ENCODE data around the gene RAD18. TPM values are rescaled to one million over a fixed set of nuclear protein-coding genes. Genes with fewer than 3 reads are reported as not detected.

Gene RAD18
- total and polyA plus RNA-seq, 8 donors, result 10.2 to 16.8 (median 13.1) TPM

DNA sequence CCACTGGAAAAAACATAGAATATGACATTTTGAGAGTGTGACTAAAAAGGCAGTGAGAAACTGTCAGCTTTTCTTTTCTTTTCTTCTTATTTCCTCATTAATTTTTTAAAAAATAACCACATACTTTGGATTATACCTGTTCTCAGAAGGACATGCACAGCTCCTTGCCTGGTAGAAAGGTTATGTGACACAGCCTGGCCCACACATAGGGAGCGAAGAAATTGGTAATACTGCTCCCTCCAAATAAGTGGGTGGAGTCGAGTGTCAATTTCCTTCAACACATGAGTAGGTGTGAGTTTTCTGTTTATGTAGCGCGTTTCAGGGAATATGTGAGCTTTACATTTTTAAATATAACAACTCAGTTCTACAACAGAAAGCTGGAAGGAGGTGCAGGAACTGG lies 28.9 kb upstream of the RAD18 start:
- Histone ChIP-seq H3K4me3 (no peak overlapping the region), H3K36me3 (no peaks in the 10 kb centered on the region), H3K27me3 (no peaks in the 10 kb centered on the region), H3K4me1 (no peaks in the 10 kb centered on the region), H3K27ac (no peak overlapping the region), H3K9me3 (no peaks in the 10 kb centered on the region)
- no peak for TF ChIP-seq CTCF (IDR thresholded peaks at IDR 0.05)
- ATAC-seq, result no peak
- intact Hi-C loops (cut with DNase I), result no loop called here
- no peak for DNase-seq

DNA sequence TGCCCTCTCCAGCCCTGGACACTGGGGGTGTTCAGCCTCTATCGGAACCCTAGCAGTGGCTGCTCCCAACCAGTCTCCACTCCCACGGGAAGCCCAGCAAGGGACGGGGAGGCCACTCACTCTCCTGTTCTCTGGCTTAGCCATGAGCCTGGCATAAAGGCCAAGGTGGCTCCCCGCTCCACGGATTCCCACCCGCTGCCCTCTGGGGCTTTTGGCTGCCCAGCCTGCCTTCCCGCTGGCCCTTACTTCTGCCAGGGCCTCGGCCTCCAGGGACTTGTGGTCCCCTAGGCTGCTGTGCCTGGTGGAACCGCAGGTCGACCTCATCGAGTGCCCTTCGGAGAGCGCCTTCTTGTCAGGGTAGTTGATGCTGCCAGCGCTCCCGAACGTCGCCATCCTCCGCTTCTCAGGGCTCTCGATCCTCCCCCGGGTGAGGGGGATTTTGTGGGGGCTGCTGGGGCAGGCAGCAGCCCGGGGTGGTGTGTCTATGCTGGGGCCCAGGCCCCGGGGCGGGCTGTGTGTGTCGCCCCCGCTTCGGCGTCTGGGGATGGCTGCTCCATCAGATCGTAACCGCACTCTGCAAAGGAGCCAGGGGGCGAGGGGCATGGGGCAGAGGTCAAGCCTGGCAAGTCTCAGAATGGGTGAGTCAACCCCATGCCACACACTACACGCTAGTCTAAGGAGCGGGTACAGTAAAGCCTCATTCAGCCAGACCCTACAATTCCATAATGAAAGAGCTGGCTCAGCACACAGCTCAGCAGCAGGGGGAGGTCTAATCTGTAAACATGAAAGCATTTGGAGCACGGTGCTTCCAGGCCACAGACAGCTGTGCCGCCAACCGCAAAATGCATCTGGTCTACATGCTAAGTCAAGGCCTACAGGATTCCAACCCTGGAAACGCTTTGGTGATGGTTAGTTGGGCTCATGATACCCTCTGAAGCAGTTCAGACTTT lies 27.3 kb upstream of the RAD18 start:
- intact Hi-C loops (cut with DNase I), result no loop called here
- peak in 3 of 4 donors; percentile 55 to 80 (median 57) for DNase-seq
- peak; percentile 36 for ATAC-seq

DNA sequence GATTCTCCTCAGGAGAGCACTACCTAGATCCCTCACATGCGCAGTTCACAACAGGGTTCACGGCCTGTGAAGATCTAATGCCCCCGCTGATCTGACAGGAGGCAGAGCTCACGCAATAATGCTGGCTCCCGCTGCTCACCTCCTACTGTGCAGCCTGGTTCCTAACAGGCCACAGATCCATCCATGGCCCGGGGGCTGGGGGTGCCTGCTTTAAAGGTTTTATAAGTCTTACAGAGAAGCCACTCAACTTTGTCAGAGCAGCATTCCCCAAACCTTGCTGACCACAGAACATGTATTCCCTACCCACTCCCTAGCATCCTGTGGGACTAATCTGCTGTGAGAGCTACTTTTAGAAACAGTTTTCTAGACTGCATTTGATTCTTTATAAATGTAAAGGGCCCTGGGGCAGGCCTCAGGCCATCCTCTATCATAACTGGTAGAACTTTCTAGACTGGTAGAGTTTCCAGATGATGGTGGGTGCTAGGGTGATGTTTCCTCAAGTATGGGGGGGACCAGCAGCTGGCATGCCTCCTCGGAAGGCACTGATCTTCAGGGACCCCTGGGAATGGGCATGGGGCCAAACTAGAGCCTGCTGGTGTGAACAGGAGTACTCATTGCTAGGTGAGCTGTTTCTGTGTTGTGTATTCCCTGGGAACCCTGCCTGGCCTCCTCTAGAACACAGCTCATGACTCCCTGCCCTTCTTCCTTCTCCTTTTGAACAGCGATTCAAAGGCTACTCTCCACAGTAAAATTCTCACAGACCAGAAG lies 25.7 kb upstream of the RAD18 start:
- ATAC-seq, result no peak

More for the DNA sequence above, 27.3 kb upstream of the RAD18 start:
- Histone ChIP-seq H3K4me3 (no peak overlapping the region), H3K9me3 (no peaks in the 10 kb centered on the region), H3K4me1 (no peaks in the 10 kb centered on the region), H3K36me3 (no peaks in the 10 kb centered on the region), H3K27me3 (no peaks in the 10 kb centered on the region), H3K27ac (no peak overlapping the region)
- TF ChIP-seq CTCF (IDR thresholded peaks at IDR 0.05), result no peak

GRCh38 chr3:8988384-8988655 lies 25.0 kb upstream of the RAD18 start:
- intact Hi-C loops (cut with DNase I), result loop anchor here in 1 of 2 donors (5.0 kb wide), 2 partner anchors 84 to 314 kb away; no protein-coding TSS in a partner anchor
- H3K27me3 ChIP-seq, result no peaks in the 10 kb centered on the region
- no peak for TF ChIP-seq CTCF (IDR thresholded peaks at IDR 0.05)
- DNase-seq, result no peak
- no peaks in the 10 kb centered on the region for H3K36me3 ChIP-seq
- no peaks in the 10 kb centered on the region for H3K4me1 ChIP-seq
- H3K9me3 ChIP-seq, result no peaks in the 10 kb centered on the region
- no peak for ATAC-seq
- H3K4me3 ChIP-seq, result no peak overlapping the region
- H3K27ac ChIP-seq, result no peak overlapping the region

More for the DNA sequence above, 25.7 kb upstream of the RAD18 start:
- TF ChIP-seq CTCF (IDR thresholded peaks at IDR 0.05), result no peak
- H3K36me3 ChIP-seq, result no peaks in the 10 kb centered on the region
- H3K27ac ChIP-seq, result no peak overlapping the region
- no peaks in the 10 kb centered on the region for H3K27me3 ChIP-seq
- intact Hi-C loops (cut with DNase I), result loop anchor here in 1 of 2 donors (5.0 kb wide), 2 partner anchors 83 to 313 kb away; no protein-coding TSS in a partner anchor
- no peaks in the 10 kb centered on the region for H3K9me3 ChIP-seq
- DNase-seq, result no peak
- H3K4me3 ChIP-seq, result no peak overlapping the region
- no peaks in the 10 kb centered on the region for H3K4me1 ChIP-seq
